Measurements from ENCODE around the gene EIF2B4. TPM values are rescaled to one million over a fixed set of nuclear protein-coding genes. Genes with fewer than 3 reads are reported as not detected.

The EIF2B4 gene
- total and polyA plus RNA-seq, 2 of the 13 experiments (the other 11 are each of a cell fraction or from before 2014, with no cell fraction given), result 91.5 to 96.4 TPM

DNA sequence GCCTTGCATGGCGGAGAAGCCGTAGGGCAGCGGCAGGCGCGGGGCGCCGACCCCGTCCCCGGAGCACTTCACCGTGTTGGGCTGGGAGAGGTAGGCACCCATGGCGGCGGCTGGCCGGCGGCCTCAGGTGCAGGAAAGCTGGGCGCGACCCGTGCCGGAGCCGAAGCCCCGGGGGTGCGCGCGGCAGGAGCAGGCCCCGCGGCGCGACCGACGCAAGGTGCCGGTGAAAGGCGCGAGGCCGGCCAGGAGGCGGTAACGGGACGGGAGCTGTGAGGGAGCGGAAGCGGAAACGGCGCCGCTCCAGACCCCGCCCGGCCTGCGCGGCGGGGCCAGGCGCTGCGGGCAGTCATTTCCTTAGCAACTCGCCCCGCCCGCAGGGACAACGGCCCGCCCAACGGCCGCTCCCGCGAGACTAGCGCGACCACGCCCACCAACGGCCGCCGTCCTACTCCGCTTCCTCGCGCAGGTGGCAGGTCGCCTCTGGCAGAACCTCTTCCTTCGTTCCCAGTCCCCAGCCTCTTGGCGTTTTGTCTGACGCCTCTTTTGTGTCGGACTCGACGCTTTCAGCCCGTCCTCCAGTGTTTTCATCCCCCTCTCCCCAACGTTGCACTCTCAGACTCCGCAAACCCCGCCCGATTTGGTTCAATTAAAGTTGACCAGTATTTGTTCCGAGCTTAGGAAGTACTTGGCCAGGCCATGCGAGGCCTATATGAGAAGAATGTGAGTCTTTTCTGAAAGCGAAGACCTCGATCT, 39.4 kb upstream of the EIF2B4 start, which contains the start of gene PPM1G (continued):
- TF ChIP-seq POLR2AphosphoS2 (IDR thresholded peaks at IDR 0.05; ENCODE audit: low read depth, low read length) (0 out of 2 replicates have a peak, but pooled peaks have one; percentile 53), KMT2B (CRISPR knock-in tag; IDR thresholded peaks at IDR 0.05) (peak; percentile 58; the same call in 1 of the 2 replicates), ATF1 (CRISPR knock-in tag; IDR thresholded peaks at IDR 0.05) (no peak), TCF12 (IDR thresholded peaks at IDR 0.05) (no peak), TCF12 (CRISPR knock-in tag; IDR thresholded peaks at IDR 0.05) (peak; percentile 93), ZKSCAN5 (CRISPR knock-in tag; IDR thresholded peaks at IDR 0.05) (no peak), ZNF10 (CRISPR knock-in tag; IDR thresholded peaks at IDR 0.05; ENCODE audit: borderline replicate concordance, low read depth) (no peak), CHD4 (IDR thresholded peaks at IDR 0.05; ENCODE audit: borderline replicate concordance, low read length) (no peak), AKAP8 (CRISPR knock-in tag; IDR thresholded peaks at IDR 0.05) (peak; percentile 88; the same call in 1 of the 2 replicates), KLF15 (CRISPR knock-in tag; IDR thresholded peaks at IDR 0.05; ENCODE audit: borderline replicate concordance) (no peak; the same call in 1 of the 2 replicates), UBTF (CRISPR knock-in tag; IDR thresholded peaks at IDR 0.05) (peak; percentile 93), ZNF468 (CRISPR knock-in tag; IDR thresholded peaks at IDR 0.05) (0 out of 2 replicates have a peak, but pooled peaks have one; percentile 84), AGO1 (IDR thresholded peaks at IDR 0.05; ENCODE audit: low read depth, low read length, poor library complexity, severe bottlenecking) (peak; percentile 59), JDP2 (CRISPR knock-in tag; IDR thresholded peaks at IDR 0.05; ENCODE audit: borderline replicate concordance) (peak; percentile 31; the same call in 1 of the 2 replicates)
- TF ChIP-seq, protein P1, sequence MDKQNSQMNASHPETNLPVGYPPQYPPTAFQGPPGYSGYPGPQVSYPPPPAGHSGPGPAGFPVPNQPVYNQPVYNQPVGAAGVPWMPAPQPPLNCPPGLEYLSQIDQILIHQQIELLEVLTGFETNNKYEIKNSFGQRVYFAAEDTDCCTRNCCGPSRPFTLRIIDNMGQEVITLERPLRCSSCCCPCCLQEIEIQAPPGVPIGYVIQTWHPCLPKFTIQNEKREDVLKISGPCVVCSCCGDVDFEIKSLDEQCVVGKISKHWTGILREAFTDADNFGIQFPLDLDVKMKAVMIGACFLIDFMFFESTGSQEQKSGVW (CRISPR knock-in tag; IDR thresholded peaks at IDR 0.05; ENCODE audit: borderline replicate concordance), result no peak; the same call in 1 of the 2 replicates
- TF ChIP-seq, protein P2, sequence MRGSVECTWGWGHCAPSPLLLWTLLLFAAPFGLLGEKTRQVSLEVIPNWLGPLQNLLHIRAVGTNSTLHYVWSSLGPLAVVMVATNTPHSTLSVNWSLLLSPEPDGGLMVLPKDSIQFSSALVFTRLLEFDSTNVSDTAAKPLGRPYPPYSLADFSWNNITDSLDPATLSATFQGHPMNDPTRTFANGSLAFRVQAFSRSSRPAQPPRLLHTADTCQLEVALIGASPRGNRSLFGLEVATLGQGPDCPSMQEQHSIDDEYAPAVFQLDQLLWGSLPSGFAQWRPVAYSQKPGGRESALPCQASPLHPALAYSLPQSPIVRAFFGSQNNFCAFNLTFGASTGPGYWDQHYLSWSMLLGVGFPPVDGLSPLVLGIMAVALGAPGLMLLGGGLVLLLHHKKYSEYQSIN (CRISPR knock-in tag; IDR thresholded peaks at IDR 0.05; ENCODE audit: borderline replicate concordance), result no peak
- TF ChIP-seq, protein P3, sequence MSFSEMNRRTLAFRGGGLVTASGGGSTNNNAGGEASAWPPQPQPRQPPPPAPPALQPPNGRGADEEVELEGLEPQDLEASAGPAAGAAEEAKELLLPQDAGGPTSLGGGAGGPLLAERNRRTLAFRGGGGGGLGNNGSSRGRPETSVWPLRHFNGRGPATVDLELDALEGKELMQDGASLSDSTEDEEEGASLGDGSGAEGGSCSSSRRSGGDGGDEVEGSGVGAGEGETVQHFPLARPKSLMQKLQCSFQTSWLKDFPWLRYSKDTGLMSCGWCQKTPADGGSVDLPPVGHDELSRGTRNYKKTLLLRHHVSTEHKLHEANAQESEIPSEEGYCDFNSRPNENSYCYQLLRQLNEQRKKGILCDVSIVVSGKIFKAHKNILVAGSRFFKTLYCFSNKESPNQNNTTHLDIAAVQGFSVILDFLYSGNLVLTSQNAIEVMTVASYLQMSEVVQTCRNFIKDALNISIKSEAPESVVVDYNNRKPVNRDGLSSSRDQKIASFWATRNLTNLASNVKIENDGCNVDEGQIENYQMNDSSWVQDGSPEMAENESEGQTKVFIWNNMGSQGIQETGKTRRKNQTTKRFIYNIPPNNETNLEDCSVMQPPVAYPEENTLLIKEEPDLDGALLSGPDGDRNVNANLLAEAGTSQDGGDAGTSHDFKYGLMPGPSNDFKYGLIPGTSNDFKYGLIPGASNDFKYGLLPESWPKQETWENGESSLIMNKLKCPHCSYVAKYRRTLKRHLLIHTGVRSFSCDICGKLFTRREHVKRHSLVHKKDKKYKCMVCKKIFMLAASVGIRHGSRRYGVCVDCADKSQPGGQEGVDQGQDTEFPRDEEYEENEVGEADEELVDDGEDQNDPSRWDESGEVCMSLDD (CRISPR knock-in tag; IDR thresholded peaks at IDR 0.05; ENCODE audit: borderline replicate concordance), result 0 out of 2 replicates have a peak, but pooled peaks have one; percentile 54
- TF ChIP-seq, protein P4, sequence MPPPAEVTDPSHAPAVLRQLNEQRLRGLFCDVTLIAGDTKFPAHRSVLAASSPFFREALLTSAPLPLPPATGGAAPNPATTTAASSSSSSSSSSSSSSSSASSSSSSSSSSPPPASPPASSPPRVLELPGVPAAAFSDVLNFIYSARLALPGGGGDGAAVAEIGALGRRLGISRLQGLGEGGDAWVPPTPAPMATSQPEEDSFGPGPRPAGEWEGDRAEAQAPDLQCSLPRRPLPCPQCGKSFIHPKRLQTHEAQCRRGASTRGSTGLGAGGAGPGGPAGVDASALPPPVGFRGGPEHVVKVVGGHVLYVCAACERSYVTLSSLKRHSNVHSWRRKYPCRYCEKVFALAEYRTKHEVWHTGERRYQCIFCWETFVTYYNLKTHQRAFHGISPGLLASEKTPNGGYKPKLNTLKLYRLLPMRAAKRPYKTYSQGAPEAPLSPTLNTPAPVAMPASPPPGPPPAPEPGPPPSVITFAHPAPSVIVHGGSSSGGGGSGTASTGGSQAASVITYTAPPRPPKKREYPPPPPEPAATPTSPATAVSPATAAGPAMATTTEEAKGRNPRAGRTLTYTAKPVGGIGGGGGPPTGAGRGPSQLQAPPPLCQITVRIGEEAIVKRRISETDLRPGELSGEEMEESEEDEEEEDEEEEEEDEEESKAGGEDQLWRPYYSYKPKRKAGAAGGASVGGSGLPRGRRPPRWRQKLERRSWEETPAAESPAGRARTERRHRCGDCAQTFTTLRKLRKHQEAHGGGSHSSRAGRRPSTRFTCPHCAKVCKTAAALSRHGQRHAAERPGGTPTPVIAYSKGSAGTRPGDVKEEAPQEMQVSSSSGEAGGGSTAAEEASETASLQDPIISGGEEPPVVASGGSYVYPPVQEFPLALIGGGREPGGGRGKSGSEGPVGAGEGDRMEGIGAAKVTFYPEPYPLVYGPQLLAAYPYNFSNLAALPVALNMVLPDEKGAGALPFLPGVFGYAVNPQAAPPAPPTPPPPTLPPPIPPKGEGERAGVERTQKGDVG (CRISPR knock-in tag; IDR thresholded peaks at IDR 0.05; ENCODE audit: borderline replicate concordance), result no peak
